HG03521 (cell line): ENCODE measurements around the gene MGAT4A.
"Not testable (repeated sequence)": the region's sequence is repeated elsewhere in the genome, so short reads cannot be mapped to it uniquely, and the experiment has no call there.

Source experiments
- ATAC-seq: cut with Tn5 transposase; IDR thresholded peaks from one replicate; pipeline ENCODE4 v1.9.1; 2021; ENCODE audit warnings: mild to moderate bottlenecking, moderate library complexity; ENCODE audit not compliant: unreplicated experiment

MGAT4A gene

GRCh38 chr2:98759827-98760625 lies 29.1 kb upstream of the MGAT4A start:
- ATAC-seq, result no peak

GRCh38 chr2:98759338-98759737 lies 28.4 kb upstream of the MGAT4A start:
- ATAC-seq, result no peak

GRCh38 chr2:98757904-98758421 lies 27.0 kb upstream of the MGAT4A start:
- ATAC-seq, result peak; percentile 69

GRCh38 chr2:98753801-98754200 lies 22.9 kb upstream of the MGAT4A start:
- no peak for ATAC-seq

- not testable (repeated sequence) for ATAC-seq
Measured at GRCh38 chr2:98752711-98753110, 21.8 kb upstream of the MGAT4A start.

DNA sequence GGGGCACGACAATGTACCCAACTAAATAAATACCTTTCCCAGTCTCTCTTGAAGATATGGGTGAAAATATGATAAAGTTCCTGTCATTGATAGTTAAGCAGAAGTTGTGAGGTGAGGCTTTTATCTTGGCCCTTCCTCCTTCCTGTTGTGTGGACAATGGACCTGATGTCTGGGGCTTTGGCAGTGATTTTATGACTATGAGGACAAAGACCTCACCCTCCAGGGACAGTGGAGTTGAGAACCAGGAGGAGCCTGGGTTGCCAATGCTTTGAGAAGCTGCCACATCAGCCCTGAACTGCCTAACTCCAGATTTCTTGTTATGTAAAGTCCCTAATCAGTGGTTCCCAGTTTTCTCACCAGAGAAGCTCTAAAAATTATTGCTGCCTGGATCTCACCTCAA lies 20.8 kb upstream of the MGAT4A start:
- no peak for ATAC-seq

DNA sequence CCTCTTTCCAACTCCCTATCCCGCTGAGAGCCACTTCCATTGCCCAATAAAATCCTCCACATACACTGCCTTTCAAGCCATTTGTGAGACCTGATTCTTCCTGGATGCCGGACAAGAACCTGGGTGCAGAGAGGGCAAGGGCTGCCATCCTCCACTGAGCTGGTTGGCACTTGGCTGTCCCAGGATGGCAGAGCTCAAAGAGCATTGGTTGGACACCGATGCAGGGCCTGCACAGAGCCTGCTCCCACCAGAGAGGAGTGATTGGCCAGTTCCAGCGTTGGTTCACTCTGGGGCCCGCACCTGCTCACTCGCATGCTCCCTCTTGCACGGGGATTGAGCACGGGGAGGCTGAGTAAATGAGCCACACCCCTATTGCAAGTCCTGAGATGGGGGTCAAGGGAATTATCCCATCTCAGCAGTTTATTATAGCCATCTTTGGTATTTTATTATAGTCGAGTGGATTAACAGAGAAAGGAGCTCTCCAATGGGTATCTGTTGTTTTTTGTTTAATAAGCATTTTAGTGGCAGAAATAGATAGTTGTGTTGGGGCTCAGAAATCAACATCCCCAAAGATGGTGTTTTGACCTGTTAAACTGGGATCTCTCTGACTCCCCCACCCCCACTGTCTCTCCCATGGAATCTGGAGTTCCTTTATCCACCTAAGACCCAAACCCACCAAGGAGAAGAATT lies 19.8 kb upstream of the MGAT4A start:
- ATAC-seq, result no peak

GRCh38 chr2:98749066-98749450 lies 18.1 kb upstream of the MGAT4A start:
- no peak for ATAC-seq

GRCh38 chr2:98748292-98749065 lies 17.5 kb upstream of the MGAT4A start:
- ATAC-seq, result no peak

DNA sequence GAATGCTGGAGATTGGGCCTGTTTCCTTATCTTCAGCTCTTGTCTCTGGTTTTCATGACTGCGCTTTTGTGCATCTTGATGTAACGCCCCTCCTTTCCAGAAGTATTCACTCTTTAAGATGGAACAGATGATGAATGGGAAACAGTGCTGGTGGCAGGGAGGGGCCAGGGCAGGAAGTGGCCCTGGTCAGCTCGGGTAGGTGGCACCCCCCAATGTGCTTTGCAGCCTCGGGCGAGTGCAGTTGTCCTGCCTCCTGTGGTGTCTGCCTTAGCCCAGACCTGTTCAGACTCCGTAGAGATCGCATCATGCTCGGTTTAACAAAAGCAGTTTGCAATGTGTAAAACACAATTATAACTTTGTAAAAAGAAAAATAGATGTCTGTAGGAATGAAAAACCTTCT lies 17.0 kb upstream of the MGAT4A start:
- no peak for ATAC-seq

GRCh38 chr2:98746426-98746825 lies 15.5 kb upstream of the MGAT4A start:
- no peak for ATAC-seq

DNA sequence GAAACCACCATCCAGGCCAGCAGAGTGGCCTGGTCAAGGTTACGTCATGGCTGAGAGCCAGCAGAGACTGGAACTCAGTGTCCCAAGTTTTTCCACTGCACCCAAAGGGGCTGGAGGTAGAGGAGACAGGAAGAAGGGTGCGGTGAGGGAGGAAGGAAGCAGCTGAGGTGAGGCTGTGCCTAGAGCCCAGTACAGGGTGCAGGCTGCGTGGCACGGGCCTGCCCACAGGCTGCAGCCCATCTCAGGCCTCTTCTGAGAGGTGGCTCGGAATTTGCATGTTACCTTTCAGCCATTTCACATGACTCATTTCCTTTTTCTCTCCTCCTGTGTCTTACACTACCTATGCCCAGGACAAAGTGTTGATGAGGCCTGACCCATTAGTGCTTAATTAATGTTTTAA lies 13.7 kb upstream of the MGAT4A start:
- no peak for ATAC-seq

DNA sequence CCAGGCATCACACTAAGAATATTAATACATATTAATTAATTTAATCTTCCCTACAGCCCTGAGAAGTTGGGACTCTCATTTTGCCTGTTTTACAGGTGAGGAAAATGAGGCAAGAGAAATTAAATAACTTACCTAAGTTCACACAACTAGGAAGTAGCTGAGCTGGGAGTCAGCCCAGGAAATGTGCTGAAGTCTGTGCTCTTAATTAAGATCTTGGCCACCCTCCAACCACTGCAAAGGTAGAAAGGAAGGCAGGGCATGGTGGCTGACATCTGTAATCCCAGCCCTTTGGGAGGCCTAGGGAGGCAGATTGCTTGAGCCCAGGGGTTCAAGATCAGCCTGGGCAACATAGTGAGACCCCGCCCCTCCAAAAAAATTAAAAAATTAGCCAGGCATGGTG lies 12.9 kb upstream of the MGAT4A start:
- no peak for ATAC-seq

DNA sequence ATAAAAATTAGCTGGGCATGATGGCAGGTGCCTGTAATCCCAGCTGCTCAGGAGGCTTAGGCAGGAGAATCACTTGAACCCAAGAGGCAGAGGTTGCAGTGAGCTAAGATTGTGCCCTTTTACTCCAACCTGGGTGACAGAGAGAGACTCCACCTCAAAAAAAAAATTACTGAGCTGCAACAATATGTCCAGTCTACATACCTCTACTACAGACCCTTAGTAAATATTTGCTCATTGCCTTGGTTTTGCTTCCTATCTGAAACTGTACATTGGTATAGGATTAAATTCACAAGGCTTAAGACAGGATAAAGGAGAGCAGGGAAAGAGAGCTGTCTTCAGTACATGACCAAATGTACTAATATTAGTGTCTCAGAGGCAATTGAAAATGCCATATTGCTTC lies 8.1 kb upstream of the MGAT4A start:
- no peak for ATAC-seq

DNA sequence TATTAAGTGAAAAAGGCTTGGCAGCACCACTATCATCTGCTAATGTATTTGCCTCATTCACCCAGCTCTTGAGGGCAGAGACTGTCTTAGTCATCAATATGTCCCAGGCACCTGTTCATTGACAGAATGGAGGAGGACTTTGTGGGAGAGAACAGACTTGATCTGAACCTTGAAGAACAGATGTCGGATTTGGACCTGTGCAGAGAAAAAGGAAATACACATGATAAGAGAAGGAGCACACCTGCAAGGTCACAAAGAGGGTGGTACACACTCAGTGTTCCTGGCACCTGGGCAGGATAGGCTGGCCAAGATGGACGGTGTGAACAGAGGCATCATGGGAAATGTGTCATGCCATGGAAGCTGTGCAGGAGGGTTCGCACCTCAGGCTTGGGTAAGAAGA lies 7.4 kb upstream of the MGAT4A start:
- no peak for ATAC-seq

DNA sequence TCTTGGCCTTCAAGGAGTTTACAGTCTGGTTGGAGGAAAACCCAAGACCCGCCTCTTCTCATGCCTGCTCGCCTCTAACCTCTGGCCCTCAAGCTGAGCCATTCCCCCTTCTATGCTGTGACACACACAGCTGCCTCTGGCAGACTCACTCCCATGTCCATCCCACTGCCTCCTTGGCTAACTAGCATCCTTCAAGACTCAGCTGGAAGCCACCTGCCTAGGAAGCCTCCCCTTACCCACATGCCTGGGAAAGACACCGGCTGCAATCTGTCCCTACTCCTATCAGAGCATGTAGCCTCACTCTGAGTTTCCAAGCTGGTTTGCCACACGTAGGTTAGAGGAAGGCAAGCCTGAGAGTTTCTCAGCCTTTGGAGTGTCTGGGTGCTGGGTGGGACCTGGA lies 6.9 kb upstream of the MGAT4A start:
- no peak for ATAC-seq

DNA sequence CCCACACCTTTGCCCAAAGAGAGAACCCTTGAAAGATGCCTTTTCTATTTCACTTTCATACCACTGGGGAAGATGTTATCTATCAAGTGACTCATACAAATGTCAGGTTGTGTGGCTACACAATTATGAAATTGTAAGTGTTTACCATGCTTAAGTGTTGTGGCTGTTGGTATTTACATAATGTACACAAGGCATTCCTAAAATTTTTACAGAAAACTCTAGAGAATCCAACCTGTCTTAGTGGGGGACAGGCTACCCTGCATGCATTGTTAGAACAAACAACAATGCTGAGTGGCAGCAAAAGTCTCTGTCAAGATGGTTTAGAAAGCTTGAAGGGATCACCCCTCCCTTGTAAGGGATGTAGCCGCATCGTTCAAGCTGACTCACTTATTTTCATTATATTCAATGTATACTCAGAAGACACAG lies 5.5 kb upstream of the MGAT4A start:
- no peak for ATAC-seq

DNA sequence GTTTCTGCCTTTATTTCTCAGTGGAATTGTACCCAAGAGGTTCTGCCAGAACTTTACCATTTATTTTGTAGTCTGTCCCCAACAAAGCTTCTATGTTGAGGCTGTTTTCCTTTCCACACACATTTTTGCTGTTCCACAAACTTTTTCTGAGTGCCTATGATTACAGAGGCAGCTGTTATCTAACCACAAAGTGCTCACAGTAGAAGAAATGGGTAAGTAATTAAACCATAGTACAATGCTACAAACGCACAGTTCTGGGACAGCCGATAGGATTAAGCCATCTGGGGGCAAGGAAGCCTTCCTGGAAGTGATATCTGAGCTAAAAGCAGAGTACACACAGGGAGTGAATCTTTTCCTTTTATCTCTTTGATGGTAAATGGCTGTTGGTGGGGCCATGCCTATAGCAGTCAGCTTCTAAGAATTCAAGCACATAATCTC lies 3.9 kb upstream of the MGAT4A start:
- no peak for ATAC-seq

DNA sequence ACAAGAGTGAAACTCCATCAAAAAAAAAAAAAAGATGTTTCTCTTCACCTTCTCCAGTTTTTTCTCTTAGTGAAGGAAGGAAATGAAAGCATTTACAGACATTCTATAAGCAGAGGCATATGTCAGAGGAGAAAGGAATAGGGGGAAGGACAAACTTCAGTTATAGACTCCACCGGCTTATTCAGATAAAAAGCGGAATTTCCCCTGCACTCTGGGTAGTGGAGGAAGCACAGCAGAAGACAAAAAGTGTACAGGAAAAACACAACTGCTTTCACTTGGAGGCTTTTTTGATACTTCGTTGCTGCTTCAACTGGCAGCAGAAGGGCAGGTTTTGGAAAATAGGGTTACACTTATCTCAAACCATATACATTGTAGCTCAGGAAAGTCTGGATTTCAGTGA lies 3.2 kb upstream of the MGAT4A start:
- ATAC-seq, result no peak

DNA sequence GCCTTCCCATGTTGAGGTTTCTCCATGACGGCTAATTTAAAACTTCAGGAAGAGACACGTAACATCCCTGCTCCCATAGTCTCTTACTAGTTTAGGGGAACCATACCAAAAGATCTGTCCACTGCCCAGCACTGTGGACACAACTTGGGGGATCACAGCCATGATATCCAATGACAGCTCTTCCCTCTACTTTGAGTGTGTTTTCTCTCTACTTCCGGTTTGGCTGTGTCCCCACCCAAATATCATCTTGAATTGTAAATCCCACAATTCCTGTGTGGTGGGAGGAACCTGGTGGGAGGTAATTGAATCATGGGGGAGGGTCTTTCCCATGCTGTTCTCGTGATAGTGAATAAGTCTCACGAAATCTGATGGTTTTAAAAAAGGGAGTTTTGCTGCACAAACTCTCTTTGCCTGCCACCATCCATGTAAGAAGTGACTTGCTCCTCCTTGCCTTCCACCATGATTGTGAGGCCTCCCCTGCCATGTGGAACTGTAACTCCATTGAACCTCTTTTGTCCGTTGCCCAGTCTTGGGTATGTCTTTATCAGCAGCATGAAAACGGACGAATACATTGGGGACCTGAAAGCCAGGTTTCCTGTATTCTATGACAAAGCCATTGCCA lies 1.6 kb upstream of the MGAT4A start:
- no peak for ATAC-seq

DNA sequence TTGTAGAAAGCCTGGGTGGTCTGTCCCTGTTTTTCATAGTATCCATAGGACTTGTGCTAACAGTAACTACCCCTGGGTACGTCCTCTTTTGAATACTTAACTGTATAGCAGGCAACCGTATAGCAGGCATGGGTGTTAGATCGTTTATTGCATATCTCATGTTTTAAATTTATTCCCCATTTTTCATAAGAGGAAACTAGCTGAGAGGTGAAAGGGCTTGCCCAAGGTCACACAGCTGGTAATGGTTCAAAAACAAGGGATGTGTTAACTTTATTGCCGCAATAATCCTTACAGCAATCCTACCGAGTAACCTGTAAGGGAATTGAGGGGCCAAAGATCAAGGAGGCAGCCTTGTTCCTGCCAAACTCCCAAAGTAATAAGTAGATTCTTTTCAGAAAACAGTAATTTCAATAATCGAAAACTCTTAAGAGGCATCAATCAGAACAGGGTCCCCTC lies 990 bp upstream of the MGAT4A start:
- ATAC-seq, result no peak
